Suprapubic skin (tissue), 4 donors: ENCODE measurements around the gene CELA3A. TPM values are rescaled to one million over a fixed set of nuclear protein-coding genes. Genes with fewer than 3 reads are reported as not detected.
A peak's percentile ranks its signal among the peaks of the same experiment; 100 is the strongest.

Source experiments
- DNase-seq, 2 donors: peaks; one replicate each; pipeline ENCODE4 v3.0.0-alpha.2; 2019; ENCODE audit warnings: low spot score in 2 of 2
- H3K27ac ChIP-seq: fragments of 200-600 bp; sonication (generic); one replicate; pipeline ENCODE4 v1.5.1; 2019
- H3K27me3 ChIP-seq: fragments of 200-600 bp; sonication (generic); one replicate; pipeline ENCODE4 v1.5.1; 2019
- H3K36me3 ChIP-seq: fragments of 200-600 bp; sonication (generic); one replicate; pipeline ENCODE4 v1.5.1; 2019
- H3K4me1 ChIP-seq: fragments of 200-600 bp; sonication (generic); one replicate; pipeline ENCODE4 v1.5.1; 2019
- H3K4me3 ChIP-seq: fragments of 200-600 bp; sonication (generic); one replicate; pipeline ENCODE4 v1.5.1; 2019; ENCODE audit warnings: mild to moderate bottlenecking
- H3K9me3 ChIP-seq: fragments of 200-600 bp; sonication (generic); one replicate; pipeline ENCODE4 v1.5.1; 2019
- CTCF ChIP-seq, 2 donors: fragments of 200-600 bp in 1 of 2; fragments of 450-650 bp in 1 of 2; sonication (generic) in 1 of 2; IDR thresholded peaks; one replicate each; pipeline ENCODE4 v1.5.1; 2016 to 2019; ENCODE audit warnings: antibody characterized with exemption in 2 of 2, mild to moderate bottlenecking in 1 of 2, moderate library complexity in 1 of 2
- EP300 ChIP-seq: sonication (generic); formaldehyde crosslinking; IDR thresholded peaks from one replicate; pipeline ENCODE4 v1.6.1; 2017; ENCODE audit warnings: antibody characterized with exemption
- POLR2A ChIP-seq, 2 donors: fragments of 450-650 bp; IDR thresholded peaks; one replicate each; pipeline ENCODE4 v1.6.1; 2017; ENCODE audit warnings: antibody characterized with exemption in 2 of 2, mild to moderate bottlenecking in 2 of 2, moderate library complexity in 2 of 2
- POLR2AphosphoS5 ChIP-seq, 3 donors: sonication (generic); formaldehyde crosslinking; IDR thresholded peaks; one replicate each; pipeline ENCODE4 v1.6.1; 2017; ENCODE audit warnings: antibody characterized with exemption in 3 of 3
- WGBS: methylation state at CpG from one replicate; pipeline ENCODE4 v1.1.5; 2018; 5-methylcytosine and 5-hydroxymethylcytosine counted together
- total RNA-seq, 4 donors: library from RNA; depleted of rRNA; stranded (reverse); fragments of >200 nt; gene quantifications; one replicate each; pipeline ENCODE4 v1.1.0, GENCODE V29; 2016

Gene CELA3A
- total RNA-seq, 4 donors from 2014 or later: not detected

GRCh38 chr1:22038036-22038435 lies 36.6 kb downstream of the CELA3A start:
- Histone ChIP-seq H3K27me3 (no peaks in the 10 kb centered on the region), H3K27ac (peak overlapping the region; percentile 14), H3K9me3 (no peaks in the 10 kb centered on the region), H3K4me1 (peaks cover 57% of the 10 kb centered on the region), H3K36me3 (no peaks in the 10 kb centered on the region), H3K4me3 (no peak overlapping the region)
- no peak for TF ChIP-seq EP300
- TF ChIP-seq POLR2AphosphoS5 (IDR thresholded peaks at IDR 0.05): no peak
- no peak for TF ChIP-seq CTCF (IDR thresholded peaks at IDR 0.05)
- DNase-seq: no peak
- WGBS: 45% methylated on average over 5 of the region's 5 CpGs

GRCh38 chr1:22039594-22040285 lies 38.3 kb downstream of the CELA3A start:
- Histone ChIP-seq H3K27ac (peak overlapping the region; percentile 79), H3K9me3 (no peaks in the 10 kb centered on the region), H3K4me3 (no peak overlapping the region), H3K4me1 (peaks cover 75% of the 10 kb centered on the region), H3K36me3 (no peaks in the 10 kb centered on the region), H3K27me3 (no peaks in the 10 kb centered on the region)
- DNase-seq: peak in 1 of 2 donors; percentile 82
- TF ChIP-seq POLR2AphosphoS5 (IDR thresholded peaks at IDR 0.05) (peak in 1 of 3 donors; percentile 14), CTCF (IDR thresholded peaks at IDR 0.05) (no peak), EP300 (no peak), POLR2A (IDR thresholded peaks at IDR 0.05) (no peak)
- 36% methylated on average over 6 of the region's 6 CpGs for WGBS

GRCh38 chr1:22040286-22040623 lies 38.8 kb downstream of the CELA3A start:
- Histone ChIP-seq H3K4me3 (no peak overlapping the region), H3K27me3 (no peaks in the 10 kb centered on the region), H3K36me3 (no peaks in the 10 kb centered on the region), H3K4me1 (peaks cover 80% of the 10 kb centered on the region), H3K27ac (peak overlapping the region; percentile 79), H3K9me3 (no peaks in the 10 kb centered on the region)
- 95% methylated on average over 5 of the region's 5 CpGs for WGBS
- no peak for DNase-seq
- TF ChIP-seq CTCF (IDR thresholded peaks at IDR 0.05): no peak
- TF ChIP-seq EP300: no peak
- TF ChIP-seq POLR2A (IDR thresholded peaks at IDR 0.05): no peak
- no peak for TF ChIP-seq POLR2AphosphoS5 (IDR thresholded peaks at IDR 0.05)

- TF ChIP-seq CTCF (IDR thresholded peaks at IDR 0.05) (no peak), POLR2AphosphoS5 (IDR thresholded peaks at IDR 0.05) (no peak), POLR2A (IDR thresholded peaks at IDR 0.05) (no peak), EP300 (no peak)
These were observed 40.0 kb downstream of the CELA3A start for GRCh38 chr1:22041505-22041904.

GRCh38 chr1:22043198-22043769 lies 41.8 kb downstream of the CELA3A start:
- TF ChIP-seq POLR2AphosphoS5 (IDR thresholded peaks at IDR 0.05) (peak in 2 of 3 donors; percentile 47 to 82), POLR2A (IDR thresholded peaks at IDR 0.05) (no peak)
- H3K9me3 ChIP-seq: no peaks in the 10 kb centered on the region
- H3K27ac ChIP-seq: peak overlapping the region; percentile 79
- H3K4me3 ChIP-seq: no peak overlapping the region
- peaks cover 69% of the 10 kb centered on the region for H3K4me1 ChIP-seq
- no peaks in the 10 kb centered on the region for H3K27me3 ChIP-seq
- DNase-seq: peak in 1 of 2 donors; percentile 43
- no peaks in the 10 kb centered on the region for H3K36me3 ChIP-seq
- 47% methylated on average over 3 of the region's 3 CpGs for WGBS

More at GRCh38 chr1:22041505-22041904, 40.0 kb downstream of the CELA3A start:
- 67% methylated on average over 1 of the region's 1 CpG for WGBS
- no peak overlapping the region for H3K4me3 ChIP-seq
- no peaks in the 10 kb centered on the region for H3K9me3 ChIP-seq
- peaks cover 82% of the 10 kb centered on the region for H3K4me1 ChIP-seq
- no peaks in the 10 kb centered on the region for H3K27me3 ChIP-seq
- H3K36me3 ChIP-seq: no peaks in the 10 kb centered on the region
- no peak for DNase-seq
- H3K27ac ChIP-seq: peak overlapping the region; percentile 79
